A673 (cell line): Measurements from ENCODE around the gene HS3ST6. TPM values are rescaled to one million over a fixed set of nuclear protein-coding genes. Genes with fewer than 3 reads are reported as not detected.

Experiments used
- BruUV-seq: library from RNA; stranded (reverse); fragments of 400-500 nt; replicated peaks from 2 replicates; lab custom pipeline; 2021; lab: Mats Ljungman, UMichigan
- CTCF ChIA-PET: fragments of 300-600 bp; sonication (Branson Sonifier 250); formaldehyde crosslinking; loops from one replicate; lab custom pipeline; 2022; ENCODE audit warnings: antibody characterized with exemption; lab: Charles Lee
- POLR2A ChIA-PET: fragments of 300-600 bp; sonication (Branson Sonifier 250); formaldehyde crosslinking; loops from one replicate; lab custom pipeline; 2022; ENCODE audit warnings: antibody characterized with exemption; ENCODE audit not compliant: low non-redundant PET; lab: Charles Lee
- DNase-seq: peaks from one replicate; pipeline ENCODE4 v3.0.0-alpha.2; 2015; ENCODE audit warnings: low spot score
- H3K27ac ChIP-seq: fragments of 200-600 bp; sonication (generic); 2 replicates; pipeline ENCODE4 v1.5.1; 2016; ENCODE audit warnings: mixed run types, low read depth, mild to moderate bottlenecking, mixed read lengths, antibody characterized with exemption, low read length; ENCODE audit not compliant: poor library complexity, severe bottlenecking
- H3K27me3 ChIP-seq: fragments of 200-600 bp; sonication (generic); replicated peaks from 2 replicates; pipeline ENCODE4 v1.6.1; 2017; ENCODE audit warnings: mixed run types, low read depth, mild to moderate bottlenecking, mixed read lengths, antibody characterized with exemption, low read length; ENCODE audit not compliant: insufficient read depth, poor library complexity
- H3K36me3 ChIP-seq: fragments of 200-600 bp; sonication (generic); 2 replicates; pipeline ENCODE4 v1.6.1; 2016; ENCODE audit warnings: mixed run types, mild to moderate bottlenecking, mixed read lengths, antibody characterized with exemption, low read length; ENCODE audit not compliant: insufficient read depth, poor library complexity, severe bottlenecking
- H3K4me1 ChIP-seq: fragments of 200-600 bp; sonication (generic); 2 replicates; pipeline ENCODE4 v1.6.1; 2017; ENCODE audit warnings: mixed run types, mild to moderate bottlenecking, mixed read lengths, antibody characterized with exemption, low read length; ENCODE audit not compliant: insufficient read depth, poor library complexity, severe bottlenecking
- H3K4me3 ChIP-seq: fragments of 200-600 bp; sonication (generic); 2 replicates; pipeline ENCODE4 v1.5.1; 2016; ENCODE audit warnings: low read depth, mixed run types, mild to moderate bottlenecking, mixed read lengths, low read length; ENCODE audit not compliant: poor library complexity, severe bottlenecking
- H3K9me3 ChIP-seq: fragments of 200-600 bp; sonication (generic); 2 replicates; pipeline ENCODE4 v1.6.1; 2016; ENCODE audit warnings: mixed run types, low read depth, mild to moderate bottlenecking, mixed read lengths, antibody characterized with exemption, low read length; ENCODE audit not compliant: poor library complexity, severe bottlenecking
- EZH2 ChIP-seq: fragments of 200-600 bp; sonication (generic); IDR thresholded peaks from 2 replicates; pipeline ENCODE4 v1.6.1; 2017; ENCODE audit warnings: borderline replicate concordance, low read depth, mild to moderate bottlenecking, mixed read lengths, antibody characterized with exemption, low read length; ENCODE audit not compliant: poor library complexity, severe bottlenecking
- intact Hi-C: fragments of 100-400 bp; cut with micrococcal nuclease; formaldehyde crosslinking; loops from one replicate; pipeline ENCODE4 v1.10.0; 2022; ENCODE audit not compliant: unreplicated experiment
- total RNA-seq: library from RNA; stranded (reverse); gene quantifications from 2 replicates; pipeline ENCODE4 v1.2.3, GENCODE V29; 2021
- TF ChIP-seq, protein P1 (sequence below): fragments of 300-800, 200-600 bp; sonication (generic); conservative IDR thresholded peaks from 2 replicates; pipeline ENCODE4 v1.5.1; 2017; ENCODE audit warnings: low read depth, mild to moderate bottlenecking, antibody characterized with exemption, low read length, moderate library complexity, mixed read lengths

The HS3ST6 gene
- total RNA-seq, 1 experiment from 2014 or later = not detected

- peaks cover 22% of the 10 kb centered on the region for H3K27me3 ChIP-seq
- TF ChIP-seq EZH2 = no peak
- TF ChIP-seq, protein P1, sequence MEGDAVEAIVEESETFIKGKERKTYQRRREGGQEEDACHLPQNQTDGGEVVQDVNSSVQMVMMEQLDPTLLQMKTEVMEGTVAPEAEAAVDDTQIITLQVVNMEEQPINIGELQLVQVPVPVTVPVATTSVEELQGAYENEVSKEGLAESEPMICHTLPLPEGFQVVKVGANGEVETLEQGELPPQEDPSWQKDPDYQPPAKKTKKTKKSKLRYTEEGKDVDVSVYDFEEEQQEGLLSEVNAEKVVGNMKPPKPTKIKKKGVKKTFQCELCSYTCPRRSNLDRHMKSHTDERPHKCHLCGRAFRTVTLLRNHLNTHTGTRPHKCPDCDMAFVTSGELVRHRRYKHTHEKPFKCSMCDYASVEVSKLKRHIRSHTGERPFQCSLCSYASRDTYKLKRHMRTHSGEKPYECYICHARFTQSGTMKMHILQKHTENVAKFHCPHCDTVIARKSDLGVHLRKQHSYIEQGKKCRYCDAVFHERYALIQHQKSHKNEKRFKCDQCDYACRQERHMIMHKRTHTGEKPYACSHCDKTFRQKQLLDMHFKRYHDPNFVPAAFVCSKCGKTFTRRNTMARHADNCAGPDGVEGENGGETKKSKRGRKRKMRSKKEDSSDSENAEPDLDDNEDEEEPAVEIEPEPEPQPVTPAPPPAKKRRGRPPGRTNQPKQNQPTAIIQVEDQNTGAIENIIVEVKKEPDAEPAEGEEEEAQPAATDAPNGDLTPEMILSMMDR = no peak
- intact Hi-C loops = no loop called here
- H3K9me3 ChIP-seq = no peaks in the 10 kb centered on the region
- CTCF ChIA-PET = no interaction called here
- no peak overlapping the region for H3K27ac ChIP-seq
- no peaks in the 10 kb centered on the region for H3K4me1 ChIP-seq
- H3K36me3 ChIP-seq = no peaks in the 10 kb centered on the region
- no peak overlapping the region for H3K4me3 ChIP-seq
- DNase-seq = no peak
- POLR2A ChIA-PET = no interaction called here
- BruUV-seq = no TSS peak
Observed at GRCh38 chr16:1874854-1875253, 43.4 kb downstream of the HS3ST6 start.

DNA sequence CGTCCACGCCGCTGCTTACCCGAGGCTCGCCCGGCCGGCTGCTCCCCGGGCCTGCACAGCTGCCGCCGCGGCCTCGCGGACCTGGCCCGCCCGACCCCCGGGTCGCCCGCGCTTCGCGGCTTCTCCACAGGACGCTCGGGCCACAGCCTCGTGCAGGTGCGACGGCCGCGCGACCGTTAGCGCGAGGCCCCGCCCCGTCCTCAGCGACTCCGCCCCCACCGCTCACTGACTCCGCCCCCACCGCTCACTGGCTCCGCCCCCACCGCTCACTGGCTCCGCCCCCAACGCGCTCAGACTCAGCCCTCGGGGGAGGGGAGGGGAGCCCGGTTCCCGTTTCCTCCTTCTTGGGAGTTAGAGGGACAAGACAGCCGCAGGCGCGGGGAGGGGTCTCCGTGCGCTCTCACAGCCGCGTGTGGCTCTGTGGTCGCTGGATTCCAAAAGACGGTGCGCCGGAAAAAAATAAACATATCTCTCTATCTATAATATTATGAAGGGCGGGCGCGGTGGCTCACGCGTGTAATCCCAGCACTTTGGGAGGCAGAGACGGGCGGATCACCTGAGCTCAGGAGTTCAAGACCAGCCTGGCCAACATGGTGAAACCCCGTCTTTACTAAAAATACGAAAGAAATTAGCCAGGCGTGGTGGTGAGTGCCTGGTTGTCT lies 46.1 kb downstream of the HS3ST6 start, which contains the start of gene MEIOB:
Gene MEIOB (minus strand): TSS at position 191 of the 662 bp plus-strand sequence. CDS start 3,989 bp downstream, outside the sequence.
- no TSS peak for BruUV-seq
- TF ChIP-seq EZH2 = no peak
- TF ChIP-seq, protein P1 = no peak
- intact Hi-C loops = no loop called here
- ChIA-PET POLR2A (no interaction called here), CTCF (no interaction called here)
- no peaks in the 10 kb centered on the region for H3K9me3 ChIP-seq
- H3K36me3 ChIP-seq = no peaks in the 10 kb centered on the region
- peak; percentile 52 for DNase-seq
- H3K4me1 ChIP-seq = no peaks in the 10 kb centered on the region
- peak within 1 kb of the TSS; percentile 38 for H3K4me3 ChIP-seq
- H3K27me3 ChIP-seq = peaks cover 13% of the 10 kb centered on the region
- no peak within 1 kb of the TSS for H3K27ac ChIP-seq

GRCh38 chr16:1870365-1871082 lies 47.7 kb downstream of the HS3ST6 start:
- H3K27me3 ChIP-seq = peaks cover 13% of the 10 kb centered on the region
- no peaks in the 10 kb centered on the region for H3K4me1 ChIP-seq
- H3K27ac ChIP-seq = no peak overlapping the region
- TF ChIP-seq, protein P1 = no peak
- TF ChIP-seq EZH2 = no peak
- ChIA-PET CTCF (no interaction called here), POLR2A (no interaction called here)
- DNase-seq = peak; percentile 13
- no peak overlapping the region for H3K4me3 ChIP-seq
- no TSS peak for BruUV-seq
- H3K36me3 ChIP-seq = no peaks in the 10 kb centered on the region
- no peaks in the 10 kb centered on the region for H3K9me3 ChIP-seq
- intact Hi-C loops = no loop called here
